ENCODE results near the gene FOXL3. TPM values are rescaled to one million over a fixed set of nuclear protein-coding genes. Genes with fewer than 3 reads are reported as not detected.
A peak's percentile ranks its signal among the peaks of the same experiment; 100 is the strongest.

Gene FOXL3
- total RNA-seq, 1 donor from 2014 or later: not detected

- Mint-ChIP-seq H3K9me3 (no peaks in the 10 kb centered on the region), H3K27ac (ENCODE audit: unreplicated experiment) (no peak overlapping the region), H3K4me3 (no peak overlapping the region), H3K36me3 (ENCODE audit: low read depth) (no peaks in the 10 kb centered on the region), H3K4me1 (peaks cover 21% of the 10 kb centered on the region), H3K27me3 (ENCODE audit: low read depth) (peaks cover 17% of the 10 kb centered on the region)
- TF ChIP-seq, protein P1, sequence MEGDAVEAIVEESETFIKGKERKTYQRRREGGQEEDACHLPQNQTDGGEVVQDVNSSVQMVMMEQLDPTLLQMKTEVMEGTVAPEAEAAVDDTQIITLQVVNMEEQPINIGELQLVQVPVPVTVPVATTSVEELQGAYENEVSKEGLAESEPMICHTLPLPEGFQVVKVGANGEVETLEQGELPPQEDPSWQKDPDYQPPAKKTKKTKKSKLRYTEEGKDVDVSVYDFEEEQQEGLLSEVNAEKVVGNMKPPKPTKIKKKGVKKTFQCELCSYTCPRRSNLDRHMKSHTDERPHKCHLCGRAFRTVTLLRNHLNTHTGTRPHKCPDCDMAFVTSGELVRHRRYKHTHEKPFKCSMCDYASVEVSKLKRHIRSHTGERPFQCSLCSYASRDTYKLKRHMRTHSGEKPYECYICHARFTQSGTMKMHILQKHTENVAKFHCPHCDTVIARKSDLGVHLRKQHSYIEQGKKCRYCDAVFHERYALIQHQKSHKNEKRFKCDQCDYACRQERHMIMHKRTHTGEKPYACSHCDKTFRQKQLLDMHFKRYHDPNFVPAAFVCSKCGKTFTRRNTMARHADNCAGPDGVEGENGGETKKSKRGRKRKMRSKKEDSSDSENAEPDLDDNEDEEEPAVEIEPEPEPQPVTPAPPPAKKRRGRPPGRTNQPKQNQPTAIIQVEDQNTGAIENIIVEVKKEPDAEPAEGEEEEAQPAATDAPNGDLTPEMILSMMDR (conservative IDR thresholded peaks at IDR 0.05): no peak
- DNase-seq (ENCODE audit: low read depth, low spot score): no peak
These were observed 36.9 kb downstream of the FOXL3 start for GRCh38 chr7:326809-327232.

DNA sequence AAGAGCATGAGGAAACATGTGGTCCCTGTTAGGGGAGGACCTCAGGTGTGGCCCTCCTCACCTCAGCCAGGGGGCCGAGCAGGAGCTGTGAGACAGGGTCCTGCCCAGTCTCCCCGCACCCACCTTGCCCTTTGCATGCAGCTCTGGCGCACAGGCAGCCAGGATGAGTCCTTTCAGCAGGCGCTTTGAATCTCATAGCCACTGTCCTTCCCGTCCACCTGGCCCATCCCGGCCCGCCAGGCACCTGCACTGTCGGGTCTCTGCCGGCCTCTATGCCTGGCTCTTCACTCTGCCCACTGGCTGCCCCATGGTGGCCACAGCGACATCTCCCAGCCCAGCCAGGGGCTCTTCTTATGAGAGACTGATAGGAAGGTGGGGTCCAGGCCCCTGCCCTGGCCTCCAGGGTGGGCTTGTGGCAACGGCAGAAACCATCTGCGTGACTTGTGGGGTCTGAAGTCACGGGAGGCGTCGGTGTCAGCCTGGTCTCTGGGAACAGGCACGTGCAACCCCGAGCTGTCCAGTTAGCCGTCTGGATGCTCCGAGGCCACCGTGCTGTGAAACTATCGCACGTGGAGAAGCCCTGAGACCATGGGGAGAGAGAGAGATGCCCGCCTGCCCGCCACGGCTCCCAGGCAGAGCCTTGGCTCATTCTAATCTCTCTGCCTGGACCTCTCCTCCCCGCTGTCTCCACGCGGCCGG is 37.4 kb downstream of the FOXL3 start:
- H3K27ac Mint-ChIP-seq (ENCODE audit: unreplicated experiment): no peak overlapping the region
- TF ChIP-seq, protein P1 (conservative IDR thresholded peaks at IDR 0.05): no peak
- H3K4me3 Mint-ChIP-seq: no peak overlapping the region
- DNase-seq (ENCODE audit: low read depth, low spot score): no peak
- no peaks in the 10 kb centered on the region for H3K36me3 Mint-ChIP-seq (ENCODE audit: low read depth)
- H3K4me1 Mint-ChIP-seq: peaks cover 21% of the 10 kb centered on the region
- H3K9me3 Mint-ChIP-seq: no peaks in the 10 kb centered on the region
- H3K27me3 Mint-ChIP-seq (ENCODE audit: low read depth): peaks cover 17% of the 10 kb centered on the region

- peaks cover 17% of the 10 kb centered on the region for H3K27me3 Mint-ChIP-seq (ENCODE audit: low read depth)
- TF ChIP-seq, protein P1 (conservative IDR thresholded peaks at IDR 0.05): no peak
- H3K9me3 Mint-ChIP-seq: no peaks in the 10 kb centered on the region
- H3K4me3 Mint-ChIP-seq: no peak overlapping the region
- DNase-seq (ENCODE audit: low read depth, low spot score): no peak
- no peak overlapping the region for H3K27ac Mint-ChIP-seq (ENCODE audit: unreplicated experiment)
- H3K36me3 Mint-ChIP-seq (ENCODE audit: low read depth): no peaks in the 10 kb centered on the region
- peaks cover 22% of the 10 kb centered on the region for H3K4me1 Mint-ChIP-seq
These were observed 38.2 kb downstream of the FOXL3 start for GRCh38 chr7:327991-328702.

GRCh38 chr7:329691-330281 is 39.8 kb downstream of the FOXL3 start:
- Mint-ChIP-seq H3K27ac (ENCODE audit: unreplicated experiment) (no peak overlapping the region), H3K4me3 (no peak overlapping the region), H3K4me1 (peaks cover 31% of the 10 kb centered on the region), H3K27me3 (ENCODE audit: low read depth) (peaks cover 8% of the 10 kb centered on the region), H3K9me3 (peaks cover 5% of the 10 kb centered on the region), H3K36me3 (ENCODE audit: low read depth) (no peaks in the 10 kb centered on the region)
- no peak for DNase-seq (ENCODE audit: low read depth, low spot score)
- TF ChIP-seq, protein P1 (conservative IDR thresholded peaks at IDR 0.05): no peak

DNA sequence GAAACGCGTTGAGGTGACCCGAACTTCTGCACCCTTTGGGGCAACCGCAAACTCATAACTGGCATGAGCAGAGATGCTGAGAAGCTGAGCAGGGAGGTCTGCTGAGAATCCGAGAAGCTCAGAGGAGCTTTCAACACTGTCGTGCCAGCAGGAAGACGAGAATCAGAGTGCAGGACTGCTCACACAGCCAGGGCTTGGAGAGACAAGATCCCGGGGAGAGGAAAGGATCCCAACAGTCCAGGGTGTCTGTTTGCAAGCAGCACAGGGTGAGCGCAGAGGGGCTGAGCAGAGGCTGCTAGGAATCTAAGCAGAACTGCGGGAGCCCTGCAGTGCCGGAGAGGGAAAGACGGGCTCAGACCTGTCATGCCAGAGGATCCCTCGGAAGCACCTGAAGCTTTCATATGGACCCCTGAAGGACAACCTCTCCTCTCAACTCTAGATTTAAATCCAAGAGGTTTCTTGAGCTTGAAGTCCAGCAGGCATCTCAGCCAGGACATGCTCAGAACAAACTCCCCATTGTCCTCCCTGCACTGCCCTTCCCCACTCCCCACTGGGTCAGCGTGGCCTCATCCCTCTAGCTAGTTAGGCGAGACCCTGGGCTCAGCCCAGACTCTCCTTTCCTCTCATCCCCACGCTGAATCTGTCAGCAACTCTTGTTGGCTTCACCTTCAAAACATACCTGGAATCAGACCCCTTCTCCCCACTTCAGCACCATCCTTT is 40.7 kb downstream of the FOXL3 start:
- Mint-ChIP-seq H3K4me3 (peak overlapping the region; percentile 64), H3K27ac (ENCODE audit: unreplicated experiment) (peak overlapping the region; percentile 78), H3K27me3 (ENCODE audit: low read depth) (peaks cover 8% of the 10 kb centered on the region), H3K36me3 (ENCODE audit: low read depth) (no peaks in the 10 kb centered on the region), H3K4me1 (peaks cover 35% of the 10 kb centered on the region), H3K9me3 (peaks cover 9% of the 10 kb centered on the region)
- no peak for DNase-seq (ENCODE audit: low read depth, low spot score)
- TF ChIP-seq, protein P1 (conservative IDR thresholded peaks at IDR 0.05): no peak

Measured in neural crest cell (in vitro differentiated cells).